Measurements from ENCODE around the gene SLIT1.

- TF ChIP-seq CTCF (IDR thresholded peaks at IDR 0.05) (no peak), EP300 (IDR thresholded peaks at IDR 0.05) (no peak), POLR2AphosphoS5 (IDR thresholded peaks at IDR 0.05) (no peak), POLR2A (IDR thresholded peaks at IDR 0.05) (no peak)
Measured at GRCh38 chr10:96972264-96972663, 213.5 kb downstream of the SLIT1 start.
